ENCODE data around the gene VAMP8.

GRCh38 chr2:85583667-85584353, 6.4 kb downstream of the VAMP8 start:
- TF ChIP-seq CTCF (conservative IDR thresholded peaks at IDR 0.05; ENCODE audit: low read depth, low read length) (no peak), EZH2 (IDR thresholded peaks at IDR 0.05; ENCODE audit: borderline replicate concordance, low read depth, low read length, poor library complexity, severe bottlenecking) (no peak)
